HepG2 (cell line): ENCODE measurements around the gene SHE.

Experiments
- CTCF ChIP-seq: sonication (generic); formaldehyde crosslinking; IDR thresholded peaks from 2 replicates; pipeline ENCODE4 v1.5.0; 2020; ENCODE audit warnings: mild to moderate bottlenecking, missing genetic modification reagents, moderate library complexity
- E2F1 ChIP-seq: sonication (generic); formaldehyde crosslinking; IDR thresholded peaks from 2 replicates; pipeline ENCODE4 v1.5.0; 2020; ENCODE audit warnings: missing genetic modification reagents
- ELF1 ChIP-seq: sonication (generic); formaldehyde crosslinking; IDR thresholded peaks from 2 replicates; pipeline ENCODE4 v1.4.0; 2020; ENCODE audit warnings: missing genetic modification reagents
- SRF ChIP-seq: IDR thresholded peaks from 2 replicates; pipeline ENCODE4 v1.6.1; 2011; ENCODE audit warnings: mild to moderate bottlenecking, low read depth, low read length, moderate library complexity
- SRSF9 ChIP-seq: fragments of 200-400 bp; formaldehyde crosslinking; IDR thresholded peaks from 2 replicates; pipeline ENCODE4 v1.6.1; 2018; ENCODE audit warnings: borderline replicate concordance, mild to moderate bottlenecking, low read depth, low read length; ENCODE audit not compliant: insufficient read depth, poor library complexity, severe bottlenecking
- SUZ12 ChIP-seq: fragments of 150-350 bp; IDR thresholded peaks from 2 replicates; pipeline ENCODE4 v1.6.1; 2014; ENCODE audit warnings: low read depth, low read length
- YY1 ChIP-seq: IDR thresholded peaks from 2 replicates; pipeline ENCODE4 v1.6.1; 2011; ENCODE audit warnings: low read length, low read depth, moderate library complexity, mild to moderate bottlenecking; ENCODE audit not compliant: insufficient read depth, insufficient replicate concordance
- TF ChIP-seq, protein P1 (sequence below), 2 experiments: fragments of 450-650 bp in 1 of 2; sonication (generic) in 1 of 2; formaldehyde crosslinking in 1 of 2; IDR thresholded peaks; 2 replicates each; pipeline versions ENCODE4 v1.6.1 to v1.8.0; 2016 to 2022; ENCODE audit warnings: antibody characterized with exemption in 1 of 2, mild to moderate bottlenecking in 1 of 2, missing genetic modification reagents in 1 of 2

GRCh38 chr1:154533952-154534844, 32.0 kb upstream of the SHE start:
- TF ChIP-seq YY1 = no peak
- TF ChIP-seq CTCF (CRISPR knock-in tag) = peak; percentile 81
- TF ChIP-seq SUZ12 = no peak
- TF ChIP-seq ELF1 (CRISPR knock-in tag) = no peak
- TF ChIP-seq, protein P1, sequence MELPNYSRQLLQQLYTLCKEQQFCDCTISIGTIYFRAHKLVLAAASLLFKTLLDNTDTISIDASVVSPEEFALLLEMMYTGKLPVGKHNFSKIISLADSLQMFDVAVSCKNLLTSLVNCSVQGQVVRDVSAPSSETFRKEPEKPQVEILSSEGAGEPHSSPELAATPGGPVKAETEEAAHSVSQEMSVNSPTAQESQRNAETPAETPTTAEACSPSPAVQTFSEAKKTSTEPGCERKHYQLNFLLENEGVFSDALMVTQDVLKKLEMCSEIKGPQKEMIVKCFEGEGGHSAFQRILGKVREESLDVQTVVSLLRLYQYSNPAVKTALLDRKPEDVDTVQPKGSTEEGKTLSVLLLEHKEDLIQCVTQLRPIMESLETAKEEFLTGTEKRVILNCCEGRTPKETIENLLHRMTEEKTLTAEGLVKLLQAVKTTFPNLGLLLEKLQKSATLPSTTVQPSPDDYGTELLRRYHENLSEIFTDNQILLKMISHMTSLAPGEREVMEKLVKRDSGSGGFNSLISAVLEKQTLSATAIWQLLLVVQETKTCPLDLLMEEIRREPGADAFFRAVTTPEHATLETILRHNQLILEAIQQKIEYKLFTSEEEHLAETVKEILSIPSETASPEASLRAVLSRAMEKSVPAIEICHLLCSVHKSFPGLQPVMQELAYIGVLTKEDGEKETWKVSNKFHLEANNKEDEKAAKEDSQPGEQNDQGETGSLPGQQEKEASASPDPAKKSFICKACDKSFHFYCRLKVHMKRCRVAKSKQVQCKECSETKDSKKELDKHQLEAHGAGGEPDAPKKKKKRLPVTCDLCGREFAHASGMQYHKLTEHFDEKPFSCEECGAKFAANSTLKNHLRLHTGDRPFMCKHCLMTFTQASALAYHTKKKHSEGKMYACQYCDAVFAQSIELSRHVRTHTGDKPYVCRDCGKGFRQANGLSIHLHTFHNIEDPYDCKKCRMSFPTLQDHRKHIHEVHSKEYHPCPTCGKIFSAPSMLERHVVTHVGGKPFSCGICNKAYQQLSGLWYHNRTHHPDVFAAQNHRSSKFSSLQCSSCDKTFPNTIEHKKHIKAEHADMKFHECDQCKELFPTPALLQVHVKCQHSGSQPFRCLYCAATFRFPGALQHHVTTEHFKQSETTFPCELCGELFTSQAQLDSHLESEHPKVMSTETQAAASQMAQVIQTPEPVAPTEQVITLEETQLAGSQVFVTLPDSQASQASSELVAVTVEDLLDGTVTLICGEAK (IDR thresholded peaks at IDR 0.05) = no peak
- TF ChIP-seq, protein P1 (CRISPR knock-in tag; IDR thresholded peaks at IDR 0.05) = no peak
- TF ChIP-seq E2F1 (CRISPR knock-in tag) = no peak
- TF ChIP-seq SRF = no peak
- TF ChIP-seq SRSF9 = no peak
